Activated CD8-positive, alpha-beta memory T cell treated with anti-CD3 and anti-CD28 coated beads for 48 hours (primary cell): ENCODE measurements around the gene TGFB2.

Experiments used
- DNase-seq, 3 experiments: peaks; one replicate each; pipeline ENCODE4 v3.0.0-alpha.2; 2020; ENCODE audit warnings: low read depth in 2 of 3, low spot score in 2 of 3

The TGFB2 gene

DNA sequence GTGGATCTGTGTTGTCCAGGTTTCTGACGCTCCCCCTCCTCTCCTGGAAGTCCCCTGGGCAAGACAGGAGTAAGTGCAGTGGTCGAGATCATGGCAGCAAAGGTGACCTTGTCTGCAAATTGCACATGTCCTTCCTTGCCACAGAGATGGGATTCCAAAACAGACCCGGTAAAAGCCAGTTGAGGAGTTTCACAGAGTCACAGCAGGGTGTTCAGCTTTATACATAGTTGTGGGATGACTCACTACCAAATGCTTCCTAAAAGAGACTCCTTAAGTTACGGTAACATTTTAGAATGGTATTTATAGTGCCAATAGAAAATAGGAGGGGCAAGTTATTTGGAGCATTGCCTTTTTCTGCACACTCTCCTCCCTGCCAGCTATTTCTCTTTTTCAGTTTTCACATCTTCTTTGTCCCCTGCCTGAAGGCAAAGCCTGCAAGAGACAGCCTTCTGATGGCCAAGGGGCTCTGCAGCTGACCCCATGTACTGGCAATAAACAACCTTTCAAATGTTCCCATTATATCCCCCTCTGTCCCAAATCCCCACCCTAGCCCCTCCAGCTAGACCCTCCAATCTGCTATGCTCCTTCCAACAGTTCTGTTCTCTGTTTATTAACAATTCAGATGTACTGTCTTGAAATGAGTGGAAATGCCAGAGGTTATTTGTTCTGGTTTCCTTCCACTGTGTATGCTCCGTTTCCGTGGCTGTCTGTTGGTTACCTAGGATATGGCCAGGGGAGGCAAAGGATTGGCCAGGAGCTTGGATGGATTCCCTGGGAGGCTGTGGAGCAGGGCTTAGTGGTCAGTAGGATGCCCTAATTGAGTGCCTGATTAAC lies 115.0 kb downstream of the TGFB2 start:
- DNase-seq, result no peak

DNA sequence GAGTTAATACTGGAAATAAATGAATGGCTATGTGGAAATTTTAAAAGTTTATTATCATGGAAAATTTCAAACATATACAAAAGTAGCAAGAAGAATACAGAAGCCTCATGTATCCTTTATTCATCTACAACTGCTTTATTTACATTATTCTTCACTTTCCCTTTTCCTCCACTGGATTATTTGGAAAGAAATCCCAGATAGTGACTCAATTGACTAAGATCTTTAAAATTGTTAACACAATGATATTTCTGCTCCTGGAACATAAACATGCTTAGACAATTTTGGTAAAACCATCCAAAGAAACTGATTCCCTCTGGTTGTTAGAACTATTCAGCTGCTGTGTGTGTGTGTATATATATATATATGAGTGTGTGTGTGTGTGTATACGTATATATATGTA lies 116.2 kb downstream of the TGFB2 start:
- no peak for DNase-seq

DNA sequence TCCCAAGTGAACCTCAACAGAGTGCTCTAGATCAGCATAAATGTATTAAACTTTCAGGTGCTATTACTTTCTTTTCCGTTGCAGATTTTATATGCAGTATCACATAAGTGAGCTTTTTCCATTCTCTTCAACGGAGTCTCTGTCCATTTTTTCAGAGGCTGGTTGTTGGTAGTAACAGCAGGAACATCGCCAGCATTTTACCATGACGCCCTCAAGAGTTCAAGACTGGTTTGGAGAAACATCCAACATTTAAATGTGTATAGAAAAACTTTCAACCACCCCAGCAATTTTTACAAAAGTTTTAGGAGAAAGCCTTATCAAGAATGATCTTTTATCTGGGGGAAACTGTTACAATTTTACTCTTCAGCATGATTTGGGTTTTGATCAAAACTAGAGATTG lies 117.0 kb downstream of the TGFB2 start:
- no peak for DNase-seq

DNA sequence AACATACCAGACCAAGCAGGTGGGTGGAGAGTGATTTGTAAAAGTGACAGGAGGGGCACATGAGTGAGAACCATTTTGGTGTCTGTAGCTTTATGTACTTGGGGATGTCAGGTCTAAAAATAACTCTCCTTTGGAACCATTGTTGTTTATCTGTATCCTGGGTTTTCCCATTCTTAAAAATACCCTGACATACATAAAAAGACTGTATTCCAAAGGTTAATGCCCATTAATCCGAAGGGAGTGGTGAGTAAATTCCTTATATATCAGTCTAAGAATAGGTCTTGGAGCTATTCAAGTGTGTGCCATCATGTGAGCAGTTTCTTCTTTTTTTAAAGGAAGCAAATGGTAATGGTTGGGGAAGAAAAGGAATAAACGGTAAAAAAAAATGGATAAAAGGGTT lies 117.5 kb downstream of the TGFB2 start:
- DNase-seq, result no peak

DNA sequence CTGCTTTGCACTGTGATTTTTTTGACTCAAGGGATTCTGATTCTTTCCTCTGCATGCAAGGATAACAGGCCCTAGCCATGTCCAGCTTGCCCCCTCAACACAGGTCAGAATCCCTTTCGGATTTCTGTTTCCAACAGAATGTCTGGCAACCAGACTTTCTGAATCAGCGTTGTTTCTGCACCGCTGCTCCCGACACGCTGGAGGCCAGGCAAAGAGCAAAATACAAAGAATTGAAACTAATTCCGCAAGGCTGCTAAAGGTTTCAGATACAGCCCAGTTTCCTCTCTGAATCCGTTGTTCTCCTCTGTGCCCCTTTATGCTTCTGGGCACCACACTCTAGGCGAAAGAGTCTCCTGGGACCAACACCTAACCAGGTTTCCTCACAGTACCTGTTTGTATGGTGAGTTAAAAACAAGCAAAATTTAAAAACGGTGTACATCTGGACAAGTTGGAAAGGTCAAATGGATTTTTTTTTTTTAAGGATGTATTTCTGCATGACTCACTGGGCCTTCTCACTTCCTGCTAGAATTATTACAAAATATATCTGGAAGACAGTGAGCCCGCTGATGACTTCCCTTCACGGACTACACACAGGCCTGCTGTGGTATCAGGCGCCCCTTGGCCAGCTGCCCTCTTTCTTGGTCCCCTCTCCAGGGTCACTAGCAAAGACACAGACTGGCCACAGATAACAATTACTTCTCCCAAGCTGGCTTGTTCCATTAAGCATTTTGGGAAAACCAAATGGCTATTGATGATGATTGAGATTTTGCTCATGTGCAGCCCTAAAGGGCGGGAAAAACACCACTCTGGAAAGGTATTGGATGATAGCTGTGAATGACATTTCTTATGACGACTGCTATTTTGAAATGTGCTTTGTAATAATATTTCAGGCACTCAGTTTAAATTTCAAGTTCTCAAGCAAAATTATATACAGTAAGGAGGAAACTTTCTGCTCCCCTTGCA lies 118.3 kb downstream of the TGFB2 start:
- DNase-seq, result no peak

DNA sequence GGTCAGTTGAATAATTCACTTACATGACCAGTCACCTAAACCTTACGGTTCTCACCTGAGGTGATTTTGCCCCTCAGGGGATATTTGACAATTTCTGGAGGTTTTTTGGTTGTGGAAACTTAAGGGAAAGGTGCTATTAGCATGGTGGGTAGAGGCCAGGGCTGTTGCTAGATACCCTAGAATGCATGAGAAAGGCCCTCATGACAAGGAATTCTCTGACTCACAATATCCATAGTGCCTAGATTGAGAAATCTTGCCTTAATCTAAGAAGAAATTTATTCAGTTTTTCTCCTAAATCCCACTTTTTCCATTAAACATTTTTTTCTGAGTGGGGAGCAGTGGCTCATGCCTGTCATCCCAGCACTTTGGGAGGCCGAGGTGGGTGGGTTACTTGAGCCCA lies 119.7 kb downstream of the TGFB2 start:
- DNase-seq, result no peak

DNA sequence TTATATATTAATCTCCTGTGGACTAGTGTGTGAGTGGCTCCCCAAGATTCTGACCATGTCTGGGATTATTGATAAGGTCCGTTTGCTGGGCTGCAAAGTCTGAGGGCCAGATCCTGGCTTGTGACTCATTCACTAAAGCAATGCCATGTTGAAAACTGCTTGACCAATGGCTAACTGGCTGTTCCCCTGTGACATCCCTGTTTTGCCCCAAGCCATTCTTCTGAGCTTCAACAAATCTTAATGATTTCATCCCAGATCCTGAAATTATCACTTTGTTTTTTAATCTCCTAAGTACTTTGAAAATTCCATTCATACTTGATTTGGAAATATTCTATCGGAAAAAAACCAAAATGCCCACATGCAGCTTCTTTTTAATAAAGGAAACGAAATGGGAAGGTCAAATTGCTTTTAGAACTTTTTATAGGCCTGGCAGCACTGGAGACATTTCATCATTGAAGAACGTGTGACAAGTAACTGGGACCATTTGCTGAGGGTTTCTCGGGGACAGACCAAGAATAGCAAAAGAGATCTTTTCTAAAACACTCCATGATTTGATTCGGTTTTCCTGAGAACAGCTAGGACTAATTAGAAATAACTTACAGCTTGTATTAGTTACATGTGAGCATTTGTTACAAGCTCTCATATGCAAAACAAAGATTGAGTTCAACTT lies 121.3 kb downstream of the TGFB2 start:
- no peak for DNase-seq

DNA sequence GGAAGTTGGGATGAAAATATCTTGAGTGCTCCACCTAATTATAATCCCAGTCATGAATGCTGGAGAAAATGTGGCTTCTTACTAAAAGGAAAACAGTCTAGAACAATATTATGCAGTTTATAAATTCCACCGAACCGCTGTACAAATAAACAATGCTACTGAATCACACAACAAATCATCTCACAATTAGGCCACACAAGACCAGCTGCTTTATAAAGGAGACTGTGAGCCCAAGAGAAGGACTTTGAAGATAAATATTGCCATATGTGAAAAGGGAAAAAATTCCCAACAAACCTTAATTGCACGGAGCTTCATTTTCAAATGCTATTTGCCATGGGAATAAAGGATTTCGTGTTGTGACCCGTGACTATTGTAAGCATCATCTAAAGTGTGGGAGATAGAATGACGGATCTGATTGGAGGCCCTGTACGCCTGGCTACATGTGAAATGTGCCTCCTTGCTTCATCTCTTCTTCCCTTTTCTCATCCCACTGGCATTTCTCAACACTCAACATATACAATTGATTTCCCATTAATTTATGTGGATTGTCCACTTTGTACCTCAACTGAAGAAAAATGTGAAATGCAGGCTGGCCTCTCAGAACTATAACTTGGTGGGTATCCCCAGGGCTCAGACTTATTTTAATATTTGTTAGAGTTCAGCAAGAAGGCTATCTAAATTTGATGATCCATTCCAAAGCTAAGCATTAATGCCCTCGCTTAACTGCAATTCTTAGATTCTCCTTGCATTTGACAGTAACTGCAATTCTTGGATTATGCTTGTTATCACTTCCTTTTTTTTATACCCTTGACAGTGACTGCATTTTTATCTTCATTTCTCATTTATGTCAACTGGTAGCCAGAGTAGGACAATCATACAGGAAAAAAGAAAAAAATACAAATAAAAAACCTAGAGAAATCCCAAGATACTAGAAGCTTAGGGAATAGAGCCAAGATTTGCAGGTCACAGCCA lies 122.3 kb downstream of the TGFB2 start:
- no peak for DNase-seq

DNA sequence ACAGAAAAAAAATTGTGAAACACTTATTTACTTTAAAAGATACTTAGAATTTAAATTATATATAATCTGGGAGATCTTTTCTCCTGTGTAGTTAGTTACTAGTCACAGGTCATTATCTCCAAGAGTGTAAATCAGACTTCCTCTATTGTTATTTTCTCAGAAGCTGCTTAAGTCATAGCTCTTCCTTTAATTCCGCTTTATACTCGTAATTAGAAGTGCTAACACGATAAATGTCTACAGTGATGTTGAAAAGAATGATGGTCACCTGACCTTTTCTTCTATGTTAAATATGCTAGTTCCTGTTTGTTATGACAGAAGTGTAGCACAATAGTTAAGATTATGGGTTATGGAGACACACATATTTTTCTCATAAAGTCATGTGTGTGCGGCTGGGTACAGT lies 123.6 kb downstream of the TGFB2 start:
- no peak for DNase-seq

DNA sequence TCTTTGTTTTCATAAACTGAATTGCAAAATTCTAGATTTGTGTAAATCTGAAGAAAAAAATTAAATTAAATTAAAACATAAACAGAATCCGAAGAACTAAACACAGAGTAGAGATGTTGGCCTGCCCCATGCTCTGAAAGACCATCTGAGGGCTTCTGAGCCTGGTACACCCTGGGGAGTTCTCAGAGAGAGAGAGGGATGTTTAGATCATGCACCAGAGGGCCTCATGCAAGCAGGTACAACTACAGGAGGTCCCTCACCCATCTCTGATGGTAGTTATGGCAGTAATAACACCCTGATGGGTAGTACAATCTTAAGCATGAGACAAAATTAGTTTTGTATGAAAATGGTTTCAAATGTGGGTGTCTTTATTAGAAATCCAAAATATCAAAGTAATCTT lies 127.7 kb downstream of the TGFB2 start:
- DNase-seq, result no peak

DNA sequence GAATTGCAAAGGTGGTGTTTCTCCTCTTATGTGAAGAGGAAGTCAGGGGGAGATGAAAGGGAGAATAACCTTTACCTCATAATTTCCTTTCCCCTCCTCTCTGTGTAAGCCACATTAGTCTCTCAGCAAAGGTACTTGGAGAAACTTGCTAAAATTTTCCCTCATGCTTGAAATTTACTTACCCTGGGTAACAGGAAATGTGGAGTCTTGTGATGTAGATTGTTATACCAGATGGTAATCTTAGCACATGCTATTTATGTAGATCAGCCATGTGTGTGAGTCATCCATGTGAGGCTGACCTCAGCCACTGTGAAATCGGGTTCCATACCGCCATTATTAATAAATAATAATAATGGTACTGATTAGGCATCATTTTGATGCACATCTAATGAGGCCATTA lies 128.4 kb downstream of the TGFB2 start:
- DNase-seq, result no peak

DNA sequence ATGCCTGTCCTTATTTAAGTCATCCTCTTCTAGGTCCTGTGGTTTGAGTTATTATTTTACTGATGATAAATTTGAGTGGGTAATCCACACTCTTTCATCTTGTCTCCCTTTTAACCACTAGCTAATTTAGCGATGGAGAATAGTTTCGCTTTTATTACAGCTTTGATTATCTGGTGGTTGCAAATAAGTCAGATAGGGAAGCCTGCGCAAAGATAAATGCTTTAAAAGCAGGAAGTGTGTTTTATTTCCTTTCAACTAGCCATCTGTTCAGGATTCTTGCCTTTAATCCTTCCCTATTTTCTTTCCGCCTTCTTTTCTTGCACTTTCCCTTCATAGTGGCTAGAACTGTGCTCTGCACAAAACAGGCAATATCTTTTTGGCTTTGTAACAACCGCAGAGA lies 129.0 kb downstream of the TGFB2 start:
- no peak for DNase-seq

DNA sequence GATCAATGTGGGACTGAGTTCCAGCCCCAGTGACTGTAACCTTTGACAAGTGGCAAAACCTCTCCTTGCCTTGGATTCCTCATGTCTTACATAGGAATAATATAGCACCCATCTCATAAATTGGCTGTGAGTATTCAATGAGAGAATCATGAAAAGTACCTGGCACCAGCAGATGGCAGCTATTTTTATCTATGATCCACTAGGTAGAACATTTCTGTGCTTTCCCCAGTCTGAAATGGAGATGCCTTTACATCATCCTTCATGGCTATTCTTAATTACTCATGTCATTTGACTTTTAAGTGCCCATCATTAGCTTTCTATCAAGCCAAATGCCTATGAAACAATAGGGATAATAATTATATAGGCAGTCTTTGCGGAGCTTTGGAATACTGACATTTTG lies 130.1 kb downstream of the TGFB2 start:
- DNase-seq, result no peak

DNA sequence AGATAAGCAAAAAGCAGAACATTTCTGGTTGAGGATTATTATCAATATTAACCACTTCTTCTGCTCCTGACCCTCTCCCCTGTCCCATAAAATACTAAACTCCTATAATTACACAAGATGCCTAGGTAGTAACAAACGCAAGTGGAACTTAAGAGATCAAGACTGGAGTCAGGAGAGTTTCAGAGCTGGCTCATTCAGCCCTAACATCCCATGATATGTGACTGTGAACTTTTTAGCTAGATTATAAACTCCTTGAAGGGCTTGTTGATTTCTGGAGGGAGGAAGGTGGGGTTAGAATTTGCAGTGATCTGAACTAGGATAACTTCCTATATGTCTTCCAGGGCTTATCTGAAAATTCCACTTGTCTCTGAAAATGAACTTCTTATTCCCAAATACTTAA lies 130.6 kb downstream of the TGFB2 start:
- DNase-seq, result no peak

DNA sequence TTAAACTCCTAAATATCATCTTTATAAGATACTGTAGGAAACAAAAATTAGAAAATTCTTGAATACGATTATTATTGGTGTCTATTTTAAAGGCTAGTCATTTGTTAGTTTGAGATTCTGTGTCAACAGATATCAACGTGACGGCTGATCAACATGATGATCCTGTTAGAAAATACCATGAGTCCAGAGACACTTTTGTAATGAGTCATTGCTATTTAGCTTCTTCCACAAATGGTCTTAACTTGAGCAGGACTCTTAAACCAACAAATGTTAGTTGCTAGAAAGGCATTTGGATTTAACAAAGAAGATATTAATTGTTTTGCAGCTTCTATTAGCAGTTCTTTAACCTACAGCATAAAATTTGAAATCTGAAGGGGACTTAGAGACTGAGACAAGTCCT lies 131.2 kb downstream of the TGFB2 start:
- DNase-seq, result no peak

DNA sequence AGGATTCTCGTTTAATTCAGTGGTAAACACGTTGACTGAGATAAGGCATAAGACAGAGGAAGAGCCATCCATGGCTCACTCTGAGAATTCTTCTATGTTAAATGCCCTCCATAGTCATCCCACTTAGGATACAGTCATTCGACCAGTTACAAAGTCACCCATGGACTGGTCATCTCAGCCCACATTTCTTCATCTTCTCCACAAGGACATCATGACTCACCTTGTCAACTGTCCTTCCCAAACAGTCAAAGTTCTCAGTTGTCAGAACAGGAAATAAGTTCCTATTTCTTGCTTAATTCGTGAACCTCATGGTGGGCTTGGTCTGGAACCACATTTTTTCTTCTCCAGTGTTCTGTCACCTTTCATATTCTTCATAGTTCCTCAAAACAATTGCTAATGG lies 133.2 kb downstream of the TGFB2 start:
- no peak for DNase-seq

DNA sequence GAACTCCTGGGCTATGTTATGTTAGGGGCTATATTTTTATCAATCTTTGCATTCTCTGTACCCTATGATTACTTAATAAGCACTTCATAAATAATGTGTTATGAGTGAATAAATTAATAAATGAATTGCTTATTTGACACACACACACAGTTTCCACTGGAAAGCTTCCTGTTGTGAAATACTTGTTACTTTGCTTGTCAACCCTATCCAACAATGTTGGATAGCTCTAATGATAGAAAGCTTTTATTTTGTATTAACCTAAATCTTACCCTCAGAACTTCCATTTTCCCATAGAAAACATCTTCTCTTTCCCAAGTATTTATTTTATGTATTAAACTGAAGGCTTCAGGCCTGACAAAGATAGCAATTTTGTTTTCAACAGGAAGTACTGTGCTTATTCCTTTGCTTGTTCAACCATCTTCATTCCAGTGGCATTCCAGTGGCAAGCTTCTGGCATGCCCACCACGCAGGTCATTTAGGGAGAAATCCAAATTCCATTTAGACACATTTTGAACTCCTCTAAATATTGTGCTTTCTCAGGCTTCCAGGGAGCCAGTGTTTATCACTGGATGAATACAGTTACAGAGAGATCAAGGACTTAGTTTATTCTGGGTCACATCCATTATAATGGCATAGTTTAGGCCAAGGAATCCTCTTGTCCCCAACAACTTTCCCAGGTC lies 134.4 kb downstream of the TGFB2 start:
- no peak for DNase-seq

DNA sequence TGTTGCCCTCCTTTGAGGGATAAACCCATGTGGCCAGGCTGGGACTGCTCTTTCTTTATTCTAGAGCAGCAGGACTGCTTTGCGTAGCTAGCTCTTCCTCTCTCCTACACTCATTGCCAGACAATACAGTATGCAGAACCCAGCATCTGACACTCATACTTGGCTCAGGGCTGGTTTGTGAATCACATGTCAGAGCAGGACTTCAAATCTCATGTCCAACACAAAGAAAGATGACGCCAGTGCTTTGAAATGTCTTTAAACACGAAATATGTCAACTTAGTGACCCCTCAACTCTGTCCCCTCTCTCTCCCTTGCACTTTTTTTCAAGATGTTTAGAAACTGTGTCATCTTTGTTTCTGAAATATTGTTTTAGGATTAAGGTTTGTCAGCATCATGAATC lies 135.0 kb downstream of the TGFB2 start:
- DNase-seq, result no peak

DNA sequence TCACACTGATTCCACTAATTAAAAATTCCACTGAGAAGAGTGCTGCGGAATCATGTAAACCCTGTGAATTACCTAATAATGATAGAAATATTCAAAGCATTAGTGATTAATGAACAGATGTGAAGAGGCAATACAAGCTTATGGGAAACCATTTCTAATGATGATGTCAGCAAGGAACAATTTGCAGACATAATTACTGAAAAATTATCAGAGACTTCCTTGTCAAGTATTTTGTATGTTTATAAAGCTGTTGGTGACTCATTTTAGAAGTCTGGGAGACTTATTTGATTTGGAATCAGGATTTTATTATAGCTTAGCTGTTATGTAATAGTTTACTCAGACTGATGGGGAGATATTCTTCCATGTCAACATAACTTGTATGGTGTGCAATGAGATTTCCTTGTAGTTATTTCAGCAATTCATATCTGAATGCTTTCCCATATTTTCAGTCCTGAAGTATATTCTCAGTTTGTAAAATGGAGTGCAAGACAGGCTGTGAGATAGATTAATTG lies 135.5 kb downstream of the TGFB2 start:
- DNase-seq, result no peak
